Panc1 (cell line): ENCODE data around the gene CFAP45. TPM values are rescaled to one million over a fixed set of nuclear protein-coding genes. Genes with fewer than 3 reads are reported as not detected.

ENCODE experiments used
- ATAC-seq: fragments of 200-7000 bp; cut with Tn5 transposase; 2 replicates; pipeline ENCODE4 v1.9.1; 2020; ENCODE audit warnings: mild to moderate bottlenecking, moderate library complexity
- BruUV-seq: library from RNA; stranded (reverse); fragments of 400-500 nt; replicated peaks from 2 replicates; lab custom pipeline; 2021; lab: Mats Ljungman, UMichigan
- CTCF ChIA-PET: fragments of 300-600 bp; sonication (Branson Sonifier 250); formaldehyde crosslinking; loops from one replicate; lab custom pipeline; 2022; ENCODE audit warnings: antibody characterized with exemption; lab: Charles Lee
- POLR2A ChIA-PET: fragments of 300-600 bp; sonication (Branson Sonifier 250); formaldehyde crosslinking; loops from one replicate; lab custom pipeline; 2022; ENCODE audit warnings: antibody characterized with exemption; lab: Charles Lee
- DNase-seq: peaks from one replicate; pipeline ENCODE4 v3.0.0-alpha.2; 2010; ENCODE audit warnings: low read depth, low spot score
- H3K27ac ChIP-seq: 2 replicates; pipeline ENCODE4 v1.5.1; 2011; ENCODE audit warnings: mild to moderate bottlenecking, low read length, inconsistent platforms
- H3K27me3 ChIP-seq: fragments of 200-500 bp; sonication (Bioruptor generic); 2 replicates; pipeline ENCODE4 v1.6.0; 2014; ENCODE audit warnings: low read length, inconsistent platforms; ENCODE audit not compliant: control insufficient read depth, insufficient read depth
- H3K36me3 ChIP-seq: fragments of 200-500 bp; sonication (Bioruptor generic); 2 replicates; pipeline ENCODE4 v1.5.1; 2014; ENCODE audit warnings: inconsistent platforms, mild to moderate bottlenecking, low read length, moderate library complexity; ENCODE audit not compliant: control insufficient read depth, insufficient read depth
- H3K4me1 ChIP-seq: 2 replicates; pipeline ENCODE4 v1.5.1; 2011; ENCODE audit warnings: inconsistent platforms, mild to moderate bottlenecking, low read length, moderate library complexity; ENCODE audit not compliant: control insufficient read depth, insufficient read depth
- H3K4me3 ChIP-seq, 2 experiments: 2 replicates each; pipeline ENCODE4 v1.5.1; 2011 to 2012; ENCODE audit warnings: low read depth in 2 of 2, low read length in 2 of 2, mild to moderate bottlenecking in 2 of 2, inconsistent platforms in 1 of 2, moderate library complexity in 1 of 2
- H3K9me3 ChIP-seq: fragments of 200-500 bp; sonication (Bioruptor generic); 2 replicates; pipeline ENCODE4 v1.5.1; 2014; ENCODE audit warnings: low read depth, mild to moderate bottlenecking, inconsistent platforms, low read length, moderate library complexity; ENCODE audit not compliant: control insufficient read depth, insufficient read depth
- POLR2AphosphoS5 ChIP-seq: IDR thresholded peaks from 2 replicates; pipeline ENCODE4 v1.6.1; 2012; ENCODE audit warnings: mild to moderate bottlenecking, low read depth, low read length, moderate library complexity
- REST ChIP-seq, 2 experiments: IDR thresholded peaks; 2 replicates each; pipeline ENCODE4 v1.6.1; 2011 to 2012; ENCODE audit warnings: low read depth in 2 of 2, control low read depth in 1 of 2, low read length in 1 of 2, mild to moderate bottlenecking in 1 of 2, moderate library complexity in 1 of 2; ENCODE audit not compliant: insufficient read depth in 1 of 2
- SIN3A ChIP-seq: IDR thresholded peaks from 2 replicates; pipeline ENCODE4 v1.6.1; 2012; ENCODE audit warnings: low read depth, mild to moderate bottlenecking, low read length, moderate library complexity, borderline replicate concordance; ENCODE audit not compliant: insufficient read depth
- TCF7L2 ChIP-seq: IDR thresholded peaks from 2 replicates; pipeline ENCODE4 v1.6.1; 2011; ENCODE audit warnings: mild to moderate bottlenecking, low read depth, low read length, inconsistent platforms
- in situ Hi-C: cut with HindIII; loops from 2 replicates; pipeline ENCODE4 v1.10.0; 2016; ENCODE audit warnings: low sequenced_read_pairs, low pct_unique_long_range_greater_than_20kb
- intact Hi-C: fragments of 100-400 bp; cut with micrococcal nuclease; formaldehyde crosslinking; loops from one replicate; pipeline ENCODE4 v1.10.0; 2022; ENCODE audit not compliant: unreplicated experiment
- total RNA-seq: library from RNA; stranded (reverse); gene quantifications from one replicate; pipeline ENCODE4 v1.2.1, GENCODE V29; 2021; ENCODE audit not compliant: unreplicated experiment
- TF ChIP-seq, protein P1 (sequence below): fragments of 450-650 bp; IDR thresholded peaks from 2 replicates; pipeline ENCODE4 v1.5.1; 2017; ENCODE audit warnings: mild to moderate bottlenecking

CFAP45 gene
- total RNA-seq, 1 experiment from 2014 or later, result 1.6 TPM

- Histone ChIP-seq H3K4me1 (peaks cover 3% of the 10 kb centered on the region), H3K36me3 (no peaks in the 10 kb centered on the region), H3K4me3 (no peak overlapping the region), H3K27me3 (no peaks in the 10 kb centered on the region), H3K27ac (no peak overlapping the region), H3K9me3 (no peaks in the 10 kb centered on the region)
- BruUV-seq, result no TSS peak
- ChIA-PET POLR2A (no interaction called here), CTCF (interaction anchor here (0.6 to 1.5 kb wide), 2 partner anchors 76 to 777 kb away, joined by 3 to 7 read pairs; no protein-coding TSS in a partner anchor)
- no peak for DNase-seq
- intact Hi-C loops (no loop called here), in situ Hi-C loops (no loop called here)
- TF ChIP-seq SIN3A (no peak), TCF7L2 (no peak), REST (IDR thresholded peaks at IDR 0.05; ENCODE audit: insufficient read depth in 1 of 2, low read depth in 2 of 2, low read length in 1 of 2) (no peak), POLR2AphosphoS5 (no peak)
- TF ChIP-seq, protein P1, sequence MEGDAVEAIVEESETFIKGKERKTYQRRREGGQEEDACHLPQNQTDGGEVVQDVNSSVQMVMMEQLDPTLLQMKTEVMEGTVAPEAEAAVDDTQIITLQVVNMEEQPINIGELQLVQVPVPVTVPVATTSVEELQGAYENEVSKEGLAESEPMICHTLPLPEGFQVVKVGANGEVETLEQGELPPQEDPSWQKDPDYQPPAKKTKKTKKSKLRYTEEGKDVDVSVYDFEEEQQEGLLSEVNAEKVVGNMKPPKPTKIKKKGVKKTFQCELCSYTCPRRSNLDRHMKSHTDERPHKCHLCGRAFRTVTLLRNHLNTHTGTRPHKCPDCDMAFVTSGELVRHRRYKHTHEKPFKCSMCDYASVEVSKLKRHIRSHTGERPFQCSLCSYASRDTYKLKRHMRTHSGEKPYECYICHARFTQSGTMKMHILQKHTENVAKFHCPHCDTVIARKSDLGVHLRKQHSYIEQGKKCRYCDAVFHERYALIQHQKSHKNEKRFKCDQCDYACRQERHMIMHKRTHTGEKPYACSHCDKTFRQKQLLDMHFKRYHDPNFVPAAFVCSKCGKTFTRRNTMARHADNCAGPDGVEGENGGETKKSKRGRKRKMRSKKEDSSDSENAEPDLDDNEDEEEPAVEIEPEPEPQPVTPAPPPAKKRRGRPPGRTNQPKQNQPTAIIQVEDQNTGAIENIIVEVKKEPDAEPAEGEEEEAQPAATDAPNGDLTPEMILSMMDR, result no peak
- no peak for ATAC-seq
Observed at GRCh38 chr1:159931101-159931794, 31.3 kb upstream of the CFAP45 start.

- no peak for DNase-seq
- H3K9me3 ChIP-seq, result no peaks in the 10 kb centered on the region
- POLR2A ChIA-PET, result no interaction called here
- H3K27me3 ChIP-seq, result no peaks in the 10 kb centered on the region
- intact Hi-C loops (no loop called here), in situ Hi-C loops (no loop called here)
- no peak overlapping the region for H3K27ac ChIP-seq
- no TSS peak for BruUV-seq
- peaks cover 5% of the 10 kb centered on the region; the same call in 1 of the 2 replicates for H3K4me1 ChIP-seq
- no peak overlapping the region for H3K4me3 ChIP-seq
- CTCF ChIA-PET, result interaction anchor here (0.6 kb wide), 1 partner anchor 776 kb away, joined by 3 read pairs; no protein-coding TSS in a partner anchor
- no peak for ATAC-seq
- H3K36me3 ChIP-seq, result no peaks in the 10 kb centered on the region
- TF ChIP-seq, protein P1, result no peak
- no peak for TF ChIP-seq POLR2AphosphoS5
- TF ChIP-seq TCF7L2, result no peak
- no peak for TF ChIP-seq REST (IDR thresholded peaks at IDR 0.05; ENCODE audit: insufficient read depth in 1 of 2, low read depth in 2 of 2, low read length in 1 of 2)
- TF ChIP-seq SIN3A, result no peak
Observed at GRCh38 chr1:159930634-159931033, 30.7 kb upstream of the CFAP45 start.
